ENCODE measurements around the gene MC2R. TPM values are rescaled to one million over a fixed set of nuclear protein-coding genes. Genes with fewer than 3 reads are reported as not detected.

The MC2R gene
- total RNA-seq, 2 experiments from 2014 or later = not detected

DNA sequence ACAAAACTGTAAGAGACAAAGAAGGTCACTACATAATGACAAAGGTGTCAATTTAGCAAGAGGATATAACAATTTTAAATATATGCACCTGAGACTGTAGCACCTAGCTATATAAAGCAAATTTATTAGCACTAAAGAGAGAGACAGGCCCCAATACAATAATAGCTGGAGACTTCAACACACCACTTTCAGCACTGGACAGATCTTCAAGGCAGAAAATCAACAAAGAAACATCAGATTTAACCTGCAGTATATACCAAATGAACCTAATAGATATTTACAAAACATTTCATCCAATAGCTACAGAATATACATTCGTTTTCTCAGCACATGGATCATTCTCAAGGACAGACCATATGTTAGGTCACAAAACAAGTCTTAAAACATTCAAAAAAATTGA lies 14.7 kb downstream of the MC2R start:
- TF ChIP-seq CTCF (IDR thresholded peaks at IDR 0.05) = no peak
- H3K9me3 Mint-ChIP-seq = peaks cover 10% of the 10 kb centered on the region
- no peak overlapping the region for H3K27ac Mint-ChIP-seq
- ATAC-seq (no peak), DNase-seq (no peak)
- ChIA-PET CTCF (interaction anchor here (1.0 kb wide), 1 partner anchor 38 kb away, joined by 3 read pairs; no protein-coding TSS in a partner anchor), POLR2A (no interaction called here)
- no peaks in the 10 kb centered on the region for H3K4me1 Mint-ChIP-seq (ENCODE audit: low read depth)
- no peaks in the 10 kb centered on the region for H3K36me3 Mint-ChIP-seq (ENCODE audit: low read depth)
- intact Hi-C loops (cut with micrococcal nuclease) = loop anchor here (2.0 kb wide), 1 partner anchor 20 kb away; no protein-coding TSS in a partner anchor
- H3K27me3 Mint-ChIP-seq = peaks cover 8% of the 10 kb centered on the region
- no peak overlapping the region for H3K4me3 Mint-ChIP-seq

- H3K27me3 Mint-ChIP-seq = peaks cover 17% of the 10 kb centered on the region
- H3K36me3 Mint-ChIP-seq (ENCODE audit: low read depth) = no peaks in the 10 kb centered on the region
- ChIA-PET CTCF (no interaction called here), POLR2A (no interaction called here)
- no peaks in the 10 kb centered on the region for H3K4me1 Mint-ChIP-seq (ENCODE audit: low read depth)
- H3K9me3 Mint-ChIP-seq = peaks cover 9% of the 10 kb centered on the region
- TF ChIP-seq CTCF (IDR thresholded peaks at IDR 0.05) = no peak
- intact Hi-C loops (cut with micrococcal nuclease) = no loop called here
- DNase-seq = no peak
- H3K27ac Mint-ChIP-seq = no peak overlapping the region
- no peak for ATAC-seq
- H3K4me3 Mint-ChIP-seq = no peak overlapping the region
These were observed 19.8 kb downstream of the MC2R start for GRCh38 chr18:13895505-13896033.

DNA sequence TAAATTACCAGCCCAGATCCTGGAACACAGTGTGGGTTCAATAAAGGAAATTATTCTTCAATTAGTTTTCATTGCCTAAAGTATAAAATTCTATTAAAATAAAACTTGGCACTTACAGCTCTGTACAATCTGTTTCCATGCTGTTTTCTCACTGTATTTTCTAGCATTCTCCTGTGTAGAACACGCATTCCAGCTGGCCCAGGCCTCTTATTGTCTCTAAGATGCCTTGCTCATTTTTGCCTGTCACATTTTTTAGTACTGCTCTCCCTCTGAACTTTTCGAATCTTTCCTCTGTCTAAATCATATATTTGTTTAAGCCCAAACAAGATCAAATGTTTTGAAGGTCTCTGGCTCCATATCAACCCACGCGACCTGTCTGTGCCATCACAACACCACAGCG lies 20.8 kb downstream of the MC2R start:
- Mint-ChIP-seq H3K27me3 (peaks cover 13% of the 10 kb centered on the region), H3K4me3 (no peak overlapping the region)
- POLR2A ChIA-PET = no interaction called here

GRCh38 chr18:13893418-13893760 lies 21.9 kb downstream of the MC2R start:
- no peak for TF ChIP-seq CTCF (IDR thresholded peaks at IDR 0.05)
- Mint-ChIP-seq H3K4me3 (no peak overlapping the region), H3K4me1 (ENCODE audit: low read depth) (no peaks in the 10 kb centered on the region), H3K36me3 (ENCODE audit: low read depth) (no peaks in the 10 kb centered on the region), H3K27ac (no peak overlapping the region), H3K27me3 (peaks cover 13% of the 10 kb centered on the region), H3K9me3 (no peaks in the 10 kb centered on the region)
- POLR2A ChIA-PET = no interaction called here
- CTCF ChIA-PET = no interaction called here
- ATAC-seq = no peak
- intact Hi-C loops (cut with micrococcal nuclease) = no loop called here
- DNase-seq = no peak

More for the DNA sequence above, 20.8 kb downstream of the MC2R start:
- Mint-ChIP-seq H3K4me1 (ENCODE audit: low read depth) (no peaks in the 10 kb centered on the region), H3K36me3 (ENCODE audit: low read depth) (no peaks in the 10 kb centered on the region), H3K9me3 (no peaks in the 10 kb centered on the region), H3K27ac (no peak overlapping the region)
- TF ChIP-seq CTCF (IDR thresholded peaks at IDR 0.05) = no peak
- CTCF ChIA-PET = interaction anchor here (1.0 kb wide), 1 partner anchor 193 kb away, joined by 3 read pairs; no protein-coding TSS in a partner anchor
- ATAC-seq = no peak
- intact Hi-C loops (cut with micrococcal nuclease) = no loop called here
- DNase-seq = no peak

DNA sequence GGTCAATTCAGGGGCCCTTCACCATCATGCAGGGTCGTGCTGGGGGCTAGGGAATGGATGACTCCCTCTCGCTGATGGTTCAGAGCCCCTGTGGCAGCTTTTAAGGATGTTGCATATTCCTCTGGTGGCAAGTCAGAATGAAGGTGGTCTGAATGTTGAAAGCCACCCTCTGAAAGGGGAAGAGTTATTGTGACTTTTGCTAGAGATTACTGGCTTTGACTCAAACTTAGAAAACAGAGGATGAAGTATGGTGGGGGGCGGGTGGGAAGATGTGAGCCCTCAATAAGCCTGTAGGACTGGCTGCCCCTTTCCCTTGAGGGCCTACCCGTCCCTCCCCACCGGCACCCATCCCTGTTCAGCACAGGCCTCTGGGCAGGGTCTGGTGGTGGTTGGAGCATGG lies 23.2 kb downstream of the MC2R start:
- intact Hi-C loops (cut with micrococcal nuclease) = no loop called here
- no peak overlapping the region for H3K4me3 Mint-ChIP-seq
- no peak for DNase-seq
- H3K27me3 Mint-ChIP-seq = peaks cover 14% of the 10 kb centered on the region
- ChIA-PET CTCF (no interaction called here), POLR2A (no interaction called here)
- TF ChIP-seq CTCF (IDR thresholded peaks at IDR 0.05) = no peak
- H3K4me1 Mint-ChIP-seq (ENCODE audit: low read depth) = no peaks in the 10 kb centered on the region
- ATAC-seq = no peak
- H3K27ac Mint-ChIP-seq = no peak overlapping the region
- H3K9me3 Mint-ChIP-seq = no peaks in the 10 kb centered on the region
- no peaks in the 10 kb centered on the region for H3K36me3 Mint-ChIP-seq (ENCODE audit: low read depth)

Data from activated CD8-positive, alpha-beta T cell treated with anti-CD3 and anti-CD28 coated beads for 36 hours (primary cell).